GM12878 (cell line): Measurements from ENCODE around the gene CLEC4M. TPM values are rescaled to one million over a fixed set of nuclear protein-coding genes. Genes with fewer than 3 reads are reported as not detected.

Experiments used
- ATAC-seq: fragments of 200-7000 bp; cut with Tn5 transposase; 3 replicates; pipeline ENCODE4 v1.9.1; 2020; ENCODE audit warnings: mild to moderate bottlenecking, moderate library complexity
- BruUV-seq: library from RNA; stranded (reverse); fragments of 400-500 nt; replicated peaks from 2 replicates; lab custom pipeline; 2021; lab: Mats Ljungman, UMichigan
- CTCF ChIA-PET: fragments of 300-600 bp; sonication (Branson Sonifier 250); formaldehyde crosslinking; extraction: SDS; loops from one replicate; lab custom pipeline; 2021; ENCODE audit warnings: inconsistent platforms; lab: Yijun Ruan, JAX
- POLR2A ChIA-PET: fragments of 350-600 bp; formaldehyde crosslinking; extraction: SDS; loops from one replicate; lab custom pipeline; 2021; ENCODE audit warnings: inconsistent platforms; lab: Charles Lee
- RAD21 ChIA-PET: fragments of 300-600 bp; sonication (Branson Sonifier 250); formaldehyde crosslinking; loops from one replicate; lab custom pipeline; 2023; ENCODE audit warnings: antibody characterized with exemption; ENCODE audit not compliant: unreplicated experiment; lab: Charles Lee
- SMC1A ChIA-PET: fragments of 300-600 bp; sonication (Branson Sonifier 250); formaldehyde crosslinking; loops from one replicate; lab custom pipeline; 2023; ENCODE audit not compliant: unreplicated experiment, uncharacterized antibody; lab: Charles Lee
- DNase-seq: peaks from one replicate; pipeline ENCODE4 v3.0.0-alpha.2; 2011; ENCODE audit warnings: low read depth, low spot score
- FAIRE-seq: peaks from 3 replicates; lab custom pipeline; 2011; peaks lifted over from hg19 to GRCh38; lab: Jason Lieb, UNC
- H2AFZ ChIP-seq: 2 replicates; pipeline ENCODE4 v1.6.0; 2011; ENCODE audit warnings: low read depth, low read length, control low read depth; ENCODE audit not compliant: control insufficient read depth
- H3K27ac ChIP-seq: 2 replicates; pipeline ENCODE4 v1.5.1; 2011; ENCODE audit warnings: control low read depth; ENCODE audit not compliant: control insufficient read depth, insufficient read depth
- H3K27me3 ChIP-seq, 2 experiments: replicated peaks in 1 of 2; 2 replicates each; pipeline versions ENCODE4 v1.6.0 to v1.6.1; 2011; ENCODE audit warnings: low read length in 1 of 2; ENCODE audit not compliant: control insufficient read depth in 2 of 2, insufficient read depth in 2 of 2
- H3K36me3 ChIP-seq, 2 experiments: 2 replicates each; pipeline ENCODE4 v1.5.1; 2011; ENCODE audit warnings: low read length in 1 of 2; ENCODE audit not compliant: control insufficient read depth in 2 of 2, insufficient read depth in 2 of 2
- H3K4me1 ChIP-seq: 2 replicates; pipeline ENCODE4 v1.6.1; 2011; ENCODE audit warnings: mild to moderate bottlenecking, low read length, moderate library complexity, mixed read lengths; ENCODE audit not compliant: control insufficient read depth, insufficient read depth
- H3K4me2 ChIP-seq: 2 replicates; pipeline ENCODE4 v1.6.0; 2011; ENCODE audit warnings: control low read depth; ENCODE audit not compliant: control insufficient read depth, insufficient read depth
- H3K4me3 ChIP-seq: fragments of 200-600 bp; sonication (generic); 2 replicates; pipeline ENCODE4 v1.5.1; 2016
- H3K79me2 ChIP-seq: 2 replicates; pipeline ENCODE4 v1.6.0; 2011; ENCODE audit warnings: low read length; ENCODE audit not compliant: control insufficient read depth, insufficient read depth
- H3K9ac ChIP-seq: 2 replicates; pipeline ENCODE4 v1.8.0; 2011; ENCODE audit warnings: low read length, control low read depth, mixed read lengths; ENCODE audit not compliant: control insufficient read depth, insufficient read depth
- H3K9me3 ChIP-seq: replicated peaks from 3 replicates; pipeline ENCODE4 v1.5.1; 2011; ENCODE audit warnings: mild to moderate bottlenecking, low read length; ENCODE audit not compliant: control insufficient read depth, insufficient read depth
- H4K20me1 ChIP-seq: 2 replicates; pipeline ENCODE4 v1.6.0; 2011; ENCODE audit not compliant: control insufficient read depth, insufficient read depth
- NFYB ChIP-seq: IDR thresholded peaks from 2 replicates; pipeline ENCODE4 v1.6.1; 2011; ENCODE audit warnings: low read depth, mild to moderate bottlenecking, low read length, improper control_type of control experiment, moderate library complexity; ENCODE audit not compliant: insufficient read depth
- NKRF ChIP-seq: fragments of 450-650 bp; conservative IDR thresholded peaks from 2 replicates; pipeline ENCODE4 v1.6.1; 2017; ENCODE audit warnings: mild to moderate bottlenecking, moderate library complexity
- NR2C1 ChIP-seq: fragments of 450-650 bp; IDR thresholded peaks from 2 replicates; pipeline ENCODE4 v1.6.1; 2017; ENCODE audit warnings: antibody characterized with exemption, mild to moderate bottlenecking, moderate library complexity
- PAX5 ChIP-seq: IDR thresholded peaks from 2 replicates; pipeline ENCODE4 v1.6.1; 2011; ENCODE audit warnings: low read depth, low read length, borderline replicate concordance
- TCF12 ChIP-seq: IDR thresholded peaks from 2 replicates; pipeline ENCODE4 v1.6.1; 2011; ENCODE audit warnings: low read depth, mild to moderate bottlenecking, low read length
- ZNF207 ChIP-seq: fragments of 450-650 bp; IDR thresholded peaks from 2 replicates; pipeline ENCODE4 v1.6.1; 2014; ENCODE audit warnings: antibody characterized with exemption, mild to moderate bottlenecking, borderline replicate concordance
- WGBS: methylation state at CpG from one replicate; pipeline ENCODE4 v1.1.6; 2016; ENCODE audit warnings: low lambda C conversion rate; ENCODE audit not compliant: insufficient replicate concordance, insufficient coverage; ENCODE audit errors: missing lambda C conversion rate; 5-methylcytosine and 5-hydroxymethylcytosine counted together
- in situ Hi-C: fragments of 300-500 bp; cut with MboI; formaldehyde crosslinking; loops from 9 replicates; pipeline ENCODE4 v1.14.3; 2018; ENCODE audit warnings: mixed read lengths
- intact Hi-C: fragments of 100-400 bp; cut with micrococcal nuclease; formaldehyde crosslinking; loops from one replicate; pipeline ENCODE4 v1.14.2; 2022; ENCODE audit not compliant: unreplicated experiment
- polyA plus RNA-seq, 11 experiments: library from polyadenylated mRNA; depleted of rRNA in 4 of 11; unstranded in 6 of 11; stranded (reverse) in 5 of 11; fragments of >200 nt; fragmentation: Nextera tagmentation in 4 of 11; fragmentation: Illumina TruSeq in 1 of 11; extraction: Ambion mirVana in 4 of 11; extraction: Trizol in 1 of 11; gene quantifications; 1 replicate in 1 of 11; 2 replicates in 10 of 11; pipeline versions ENCODE4 v1.2.1 to v1.2.3, GENCODE V29; 2011 to 2016; ENCODE audit warnings: inconsistent platforms in 2 of 11, missing spikeins in 2 of 11, low read depth in 1 of 11
- total RNA-seq, 4 experiments: library from RNA; depleted of rRNA in 3 of 4; stranded (reverse); fragments of >200 nt in 3 of 4; fragmentation: Illumina TruSeq in 1 of 4; extraction: Trizol in 1 of 4; gene quantifications; 2 replicates each; pipeline versions ENCODE4 v1.2.1 to v1.2.3, GENCODE V29; 2013 to 2021
- TF ChIP-seq, protein P1 (sequence below): fragments of 450-650 bp; IDR thresholded peaks from 2 replicates; pipeline ENCODE4 v1.6.1; 2017; ENCODE audit warnings: low read depth, mild to moderate bottlenecking, moderate library complexity

CLEC4M gene
- total and polyA plus RNA-seq, 10 of the 15 experiments (the other 5 are each of a cell fraction or from before 2014, with no cell fraction given), result 0.11 to 0.42 (median 0.25) TPM; not detected in 1

DNA sequence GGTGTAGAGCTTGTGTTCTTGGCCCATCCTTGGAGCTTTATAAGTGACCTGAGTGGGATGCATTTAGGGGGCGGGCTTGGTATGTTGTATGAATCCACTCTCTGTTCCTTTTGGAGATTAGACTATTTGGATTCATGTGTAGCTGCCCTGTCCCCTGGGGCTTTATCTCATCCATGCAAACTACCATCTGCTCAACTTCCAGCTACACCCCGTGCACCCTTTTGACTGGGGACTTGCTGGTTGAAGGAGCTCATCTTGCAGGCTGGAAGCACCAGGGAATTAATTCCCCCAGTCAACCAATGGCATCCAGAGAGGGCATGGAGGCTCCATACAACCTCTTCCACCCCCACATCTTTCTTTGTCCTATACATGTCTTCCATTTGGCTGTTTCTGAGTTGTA, 6.1 kb downstream of the CLEC4M start:
- SMC1A ChIA-PET, result no interaction called here
- intact Hi-C loops, result no loop called here
- ATAC-seq, result no peak
- in situ Hi-C loops, result no loop called here
- H3K79me2 ChIP-seq, result no peaks in the 10 kb centered on the region
- TF ChIP-seq NR2C1, result no peak
- TF ChIP-seq, protein P1, sequence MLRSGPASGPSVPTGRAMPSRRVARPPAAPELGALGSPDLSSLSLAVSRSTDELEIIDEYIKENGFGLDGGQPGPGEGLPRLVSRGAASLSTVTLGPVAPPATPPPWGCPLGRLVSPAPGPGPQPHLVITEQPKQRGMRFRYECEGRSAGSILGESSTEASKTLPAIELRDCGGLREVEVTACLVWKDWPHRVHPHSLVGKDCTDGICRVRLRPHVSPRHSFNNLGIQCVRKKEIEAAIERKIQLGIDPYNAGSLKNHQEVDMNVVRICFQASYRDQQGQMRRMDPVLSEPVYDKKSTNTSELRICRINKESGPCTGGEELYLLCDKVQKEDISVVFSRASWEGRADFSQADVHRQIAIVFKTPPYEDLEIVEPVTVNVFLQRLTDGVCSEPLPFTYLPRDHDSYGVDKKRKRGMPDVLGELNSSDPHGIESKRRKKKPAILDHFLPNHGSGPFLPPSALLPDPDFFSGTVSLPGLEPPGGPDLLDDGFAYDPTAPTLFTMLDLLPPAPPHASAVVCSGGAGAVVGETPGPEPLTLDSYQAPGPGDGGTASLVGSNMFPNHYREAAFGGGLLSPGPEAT, result no peak
- TF ChIP-seq NKRF, result no peak
- TF ChIP-seq PAX5, result no peak
- no peak for TF ChIP-seq NFYB
- no peak for TF ChIP-seq ZNF207
- no peak for TF ChIP-seq TCF12
- TF ChIP-seq, all 136 proteins: peak for 0
- BruUV-seq, result no TSS peak
- H3K4me3 ChIP-seq, result no peak overlapping the region
- ChIA-PET RAD21 (interaction anchor here (1.6 kb wide), 1 partner anchor 30 kb away, joined by 7 read pairs; no protein-coding TSS in a partner anchor), CTCF (interaction anchor here (1.1 kb wide), 2 partner anchors 31 to 88 kb away, joined by 3 to 6 read pairs; partner anchors contain the start of gene TRAPPC5), POLR2A (no interaction called here)
- H4K20me1 ChIP-seq, result no peaks in the 10 kb centered on the region
- no peak for FAIRE-seq
- H3K9ac ChIP-seq, result no peak overlapping the region
- no peaks in the 10 kb centered on the region; the same call in 2 of the 3 replicates for H3K9me3 ChIP-seq
- H3K4me2 ChIP-seq, result no peak overlapping the region
- no peak for DNase-seq
- peaks cover 17% of the 10 kb centered on the region for H3K4me1 ChIP-seq
- no peaks in the 10 kb centered on the region; a peak in 1 of 4 replicates for H3K27me3 ChIP-seq
- H3K27ac ChIP-seq, result no peak overlapping the region
- WGBS, result 60% methylated on average over 2 of the region's 2 CpGs
- H3K36me3 ChIP-seq, result no peaks in the 10 kb centered on the region
- no peak overlapping the region for H2AFZ ChIP-seq
